Activated naive CD8-positive, alpha-beta T cell treated with anti-CD3 and anti-CD28 coated beads, Interleukin-2, amount 10 ng/mL, durations not matched to agents 7 days and 5 days (primary cell): Measurements from ENCODE around the gene WNT8B. TPM values are rescaled to one million over a fixed set of nuclear protein-coding genes. Genes with fewer than 3 reads are reported as not detected.

Source experiments
- ATAC-seq: fragments of 150-1000 bp; cut with Tn5 transposase; one replicate; pipeline ENCODE4 v1.10.0; 2021; ENCODE audit warnings: low read depth, moderate library complexity
- POLR2A ChIA-PET: fragments of 350-600 bp; sonication (Branson Sonifier 250); formaldehyde crosslinking; loops from one replicate; lab custom pipeline; 2021; ENCODE audit warnings: antibody characterized with exemption; lab: Charles Lee
- DNase-seq: peaks from one replicate; pipeline ENCODE4 v3.0.0; 2021
- H3K27ac Mint-ChIP-seq: one replicate; pipeline ENCODE4 v1.8.0; 2022; ENCODE audit warnings: mild to moderate bottlenecking, mixed read lengths
- H3K27me3 Mint-ChIP-seq: one replicate; pipeline ENCODE4 v1.8.0; 2022; ENCODE audit warnings: mild to moderate bottlenecking, moderate library complexity, mixed read lengths
- H3K36me3 Mint-ChIP-seq: one replicate; pipeline ENCODE4 v1.8.0; 2021; ENCODE audit warnings: mild to moderate bottlenecking, mixed read lengths
- H3K4me1 Mint-ChIP-seq: one replicate; pipeline ENCODE4 v1.8.0; 2021; ENCODE audit warnings: mixed read lengths
- H3K4me3 Mint-ChIP-seq: one replicate; pipeline ENCODE4 v1.8.0; 2022; ENCODE audit warnings: mild to moderate bottlenecking, moderate library complexity, mixed read lengths
- H3K9me3 Mint-ChIP-seq: one replicate; pipeline ENCODE4 v1.8.0; 2021; ENCODE audit warnings: mixed read lengths
- total RNA-seq, 2 experiments: library from RNA; stranded (reverse); gene quantifications; one replicate each; pipeline ENCODE4 v1.2.3, GENCODE V29; 2021

The WNT8B gene
- total RNA-seq = under 1 TPM; 0.54 to 0.91 TPM

GRCh38 chr10:100462709-100463108 is at the start of gene WNT8B:
TSS of gene WNT8B (plus strand) at chr10:100463009. CDS start at chr10:100463169, 160 bp downstream.
- Mint-ChIP-seq H3K36me3 (peaks cover 5% of the 10 kb centered on the region), H3K4me1 (no peaks in the 10 kb centered on the region), H3K27ac (no peak within 1 kb of the TSS), H3K4me3 (no peak within 1 kb of the TSS), H3K9me3 (peaks cover 2% of the 10 kb centered on the region), H3K27me3 (peaks cover 6% of the 10 kb centered on the region)
- DNase-seq (no peak), ATAC-seq (no peak)
- POLR2A ChIA-PET = no interaction called here

- H3K9me3 Mint-ChIP-seq = no peaks in the 10 kb centered on the region
- no peak overlapping the region for H3K27ac Mint-ChIP-seq
- ATAC-seq (no peak), DNase-seq (no peak)
- peaks cover 2% of the 10 kb centered on the region for H3K4me1 Mint-ChIP-seq
- no peak overlapping the region for H3K4me3 Mint-ChIP-seq
- H3K27me3 Mint-ChIP-seq = peaks cover 12% of the 10 kb centered on the region
- H3K36me3 Mint-ChIP-seq = peaks cover 1% of the 10 kb centered on the region
- POLR2A ChIA-PET = no interaction called here
Measured at GRCh38 chr10:100413173-100413572, 49.6 kb upstream of the WNT8B start.

- Mint-ChIP-seq H3K36me3 (no peaks in the 10 kb centered on the region), H3K27ac (no peak overlapping the region), H3K4me1 (peaks cover 2% of the 10 kb centered on the region), H3K9me3 (no peaks in the 10 kb centered on the region), H3K4me3 (no peak overlapping the region), H3K27me3 (peaks cover 8% of the 10 kb centered on the region)
- POLR2A ChIA-PET = no interaction called here
- ATAC-seq (no peak), DNase-seq (no peak)
Measured at GRCh38 chr10:100419911-100420449, 42.8 kb upstream of the WNT8B start.

GRCh38 chr10:100427374-100427773 is 35.4 kb upstream of the WNT8B start:
- no peaks in the 10 kb centered on the region for H3K9me3 Mint-ChIP-seq
- DNase-seq (no peak), ATAC-seq (no peak)
- POLR2A ChIA-PET = interaction anchor here (0.7 kb wide), 1 partner anchor 91 kb away, joined by 3 read pairs; no protein-coding TSS in a partner anchor
- H3K4me3 Mint-ChIP-seq = no peak overlapping the region
- H3K4me1 Mint-ChIP-seq = no peaks in the 10 kb centered on the region
- H3K27ac Mint-ChIP-seq = no peak overlapping the region
- peaks cover 10% of the 10 kb centered on the region for H3K27me3 Mint-ChIP-seq
- peaks cover 2% of the 10 kb centered on the region for H3K36me3 Mint-ChIP-seq

- ATAC-seq (peak; percentile 98), DNase-seq (peak; percentile 89)
- POLR2A ChIA-PET = interaction anchor here (0.6 to 2.2 kb wide), 9 partner anchors 49 to 730 kb away, joined by 3 to 11 read pairs (median 4); no protein-coding TSS in a partner anchor
- peaks cover 14% of the 10 kb centered on the region for H3K4me1 Mint-ChIP-seq
- H3K36me3 Mint-ChIP-seq = no peaks in the 10 kb centered on the region
- no peak overlapping the region for H3K4me3 Mint-ChIP-seq
- H3K9me3 Mint-ChIP-seq = no peaks in the 10 kb centered on the region
- no peaks in the 10 kb centered on the region for H3K27me3 Mint-ChIP-seq
- H3K27ac Mint-ChIP-seq = peak overlapping the region; percentile 63
Measured at GRCh38 chr10:100433253-100434240, 29.3 kb upstream of the WNT8B start.

GRCh38 chr10:100436255-100436654 is 26.6 kb upstream of the WNT8B start:
- H3K4me3 Mint-ChIP-seq = no peak overlapping the region
- H3K36me3 Mint-ChIP-seq = no peaks in the 10 kb centered on the region
- H3K4me1 Mint-ChIP-seq = peaks cover 14% of the 10 kb centered on the region
- no peak for ATAC-seq
- no peak overlapping the region for H3K27ac Mint-ChIP-seq
- no peak for DNase-seq
- POLR2A ChIA-PET = no interaction called here
- no peaks in the 10 kb centered on the region for H3K27me3 Mint-ChIP-seq
- no peaks in the 10 kb centered on the region for H3K9me3 Mint-ChIP-seq

- H3K9me3 Mint-ChIP-seq = no peaks in the 10 kb centered on the region
- H3K4me3 Mint-ChIP-seq = no peak overlapping the region
- POLR2A ChIA-PET = interaction anchor here (0.6 to 1.4 kb wide), 3 partner anchors 69 to 560 kb away, joined by 3 to 5 read pairs (median 3); no protein-coding TSS in a partner anchor
- H3K27me3 Mint-ChIP-seq = peaks cover 5% of the 10 kb centered on the region
- H3K27ac Mint-ChIP-seq = no peak overlapping the region
- ATAC-seq = no peak
- DNase-seq = no peak
- no peaks in the 10 kb centered on the region for H3K36me3 Mint-ChIP-seq
- H3K4me1 Mint-ChIP-seq = peaks cover 4% of the 10 kb centered on the region
Measured at GRCh38 chr10:100438674-100439315, 24.0 kb upstream of the WNT8B start.

GRCh38 chr10:100442548-100442947 is 20.3 kb upstream of the WNT8B start:
- POLR2A ChIA-PET = interaction anchor here (0.6 to 0.7 kb wide), 2 partner anchors 8 to 107 kb away, joined by 3 to 4 read pairs; no protein-coding TSS in a partner anchor
- no peak overlapping the region for H3K27ac Mint-ChIP-seq
- no peaks in the 10 kb centered on the region for H3K4me1 Mint-ChIP-seq
- ATAC-seq = no peak
- H3K4me3 Mint-ChIP-seq = no peak overlapping the region
- no peaks in the 10 kb centered on the region for H3K9me3 Mint-ChIP-seq
- no peak for DNase-seq
- peaks cover 5% of the 10 kb centered on the region for H3K27me3 Mint-ChIP-seq
- no peaks in the 10 kb centered on the region for H3K36me3 Mint-ChIP-seq

- ATAC-seq = no peak
- DNase-seq = no peak
- H3K4me1 Mint-ChIP-seq = no peaks in the 10 kb centered on the region
- no peaks in the 10 kb centered on the region for H3K36me3 Mint-ChIP-seq
- H3K4me3 Mint-ChIP-seq = no peak overlapping the region
- no peaks in the 10 kb centered on the region for H3K9me3 Mint-ChIP-seq
- peaks cover 5% of the 10 kb centered on the region for H3K27me3 Mint-ChIP-seq
- POLR2A ChIA-PET = interaction anchor here (0.6 to 1.2 kb wide), 3 partner anchors 9 to 301 kb away, joined by 4 to 6 read pairs (median 4); no protein-coding TSS in a partner anchor
- H3K27ac Mint-ChIP-seq = no peak overlapping the region
Measured at GRCh38 chr10:100446130-100446761, 16.6 kb upstream of the WNT8B start.

GRCh38 chr10:100447663-100448062 is 15.1 kb upstream of the WNT8B start:
- ATAC-seq (no peak), DNase-seq (no peak)
- no peaks in the 10 kb centered on the region for H3K36me3 Mint-ChIP-seq
- H3K9me3 Mint-ChIP-seq = no peaks in the 10 kb centered on the region
- POLR2A ChIA-PET = no interaction called here
- H3K4me1 Mint-ChIP-seq = no peaks in the 10 kb centered on the region
- H3K4me3 Mint-ChIP-seq = no peak overlapping the region
- H3K27me3 Mint-ChIP-seq = peaks cover 6% of the 10 kb centered on the region
- no peak overlapping the region for H3K27ac Mint-ChIP-seq

- POLR2A ChIA-PET = no interaction called here
- Mint-ChIP-seq H3K4me1 (no peaks in the 10 kb centered on the region), H3K36me3 (no peaks in the 10 kb centered on the region), H3K9me3 (no peaks in the 10 kb centered on the region), H3K4me3 (no peak overlapping the region), H3K27me3 (peaks cover 4% of the 10 kb centered on the region), H3K27ac (no peak overlapping the region)
- DNase-seq (no peak), ATAC-seq (no peak)
Measured at GRCh38 chr10:100448951-100449350, 13.9 kb upstream of the WNT8B start.

- H3K36me3 Mint-ChIP-seq = peaks cover 6% of the 10 kb centered on the region
- H3K27me3 Mint-ChIP-seq = peaks cover 9% of the 10 kb centered on the region
- ATAC-seq (no peak), DNase-seq (no peak)
- H3K9me3 Mint-ChIP-seq = no peaks in the 10 kb centered on the region
- POLR2A ChIA-PET = interaction anchor here (1.1 kb wide), 1 partner anchor 40 kb away, joined by 3 read pairs; no protein-coding TSS in a partner anchor
- no peak overlapping the region for H3K4me3 Mint-ChIP-seq
- H3K27ac Mint-ChIP-seq = no peak overlapping the region
- no peaks in the 10 kb centered on the region for H3K4me1 Mint-ChIP-seq
Measured at GRCh38 chr10:100468322-100468721, 5.5 kb downstream of the WNT8B start.

- no peak overlapping the region for H3K27ac Mint-ChIP-seq
- DNase-seq = no peak
- no peak overlapping the region for H3K4me3 Mint-ChIP-seq
- peaks cover 8% of the 10 kb centered on the region for H3K36me3 Mint-ChIP-seq
- H3K4me1 Mint-ChIP-seq = no peaks in the 10 kb centered on the region
- POLR2A ChIA-PET = no interaction called here
- no peaks in the 10 kb centered on the region for H3K9me3 Mint-ChIP-seq
- ATAC-seq = no peak
- H3K27me3 Mint-ChIP-seq = peaks cover 13% of the 10 kb centered on the region
Measured at GRCh38 chr10:100468978-100469377, 6.2 kb downstream of the WNT8B start.
